HG03342 (cell line): ENCODE measurements around the gene COQ3.

Experiments used
- ATAC-seq: cut with Tn5 transposase; IDR thresholded peaks from one replicate; pipeline ENCODE4 v1.9.1; 2021; ENCODE audit warnings: mild to moderate bottlenecking, moderate library complexity; ENCODE audit not compliant: unreplicated experiment

Gene COQ3, protein sequence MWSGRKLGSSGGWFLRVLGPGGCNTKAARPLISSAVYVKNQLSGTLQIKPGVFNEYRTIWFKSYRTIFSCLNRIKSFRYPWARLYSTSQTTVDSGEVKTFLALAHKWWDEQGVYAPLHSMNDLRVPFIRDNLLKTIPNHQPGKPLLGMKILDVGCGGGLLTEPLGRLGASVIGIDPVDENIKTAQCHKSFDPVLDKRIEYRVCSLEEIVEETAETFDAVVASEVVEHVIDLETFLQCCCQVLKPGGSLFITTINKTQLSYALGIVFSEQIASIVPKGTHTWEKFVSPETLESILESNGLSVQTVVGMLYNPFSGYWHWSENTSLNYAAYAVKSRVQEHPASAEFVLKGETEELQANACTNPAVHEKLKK

DNA sequence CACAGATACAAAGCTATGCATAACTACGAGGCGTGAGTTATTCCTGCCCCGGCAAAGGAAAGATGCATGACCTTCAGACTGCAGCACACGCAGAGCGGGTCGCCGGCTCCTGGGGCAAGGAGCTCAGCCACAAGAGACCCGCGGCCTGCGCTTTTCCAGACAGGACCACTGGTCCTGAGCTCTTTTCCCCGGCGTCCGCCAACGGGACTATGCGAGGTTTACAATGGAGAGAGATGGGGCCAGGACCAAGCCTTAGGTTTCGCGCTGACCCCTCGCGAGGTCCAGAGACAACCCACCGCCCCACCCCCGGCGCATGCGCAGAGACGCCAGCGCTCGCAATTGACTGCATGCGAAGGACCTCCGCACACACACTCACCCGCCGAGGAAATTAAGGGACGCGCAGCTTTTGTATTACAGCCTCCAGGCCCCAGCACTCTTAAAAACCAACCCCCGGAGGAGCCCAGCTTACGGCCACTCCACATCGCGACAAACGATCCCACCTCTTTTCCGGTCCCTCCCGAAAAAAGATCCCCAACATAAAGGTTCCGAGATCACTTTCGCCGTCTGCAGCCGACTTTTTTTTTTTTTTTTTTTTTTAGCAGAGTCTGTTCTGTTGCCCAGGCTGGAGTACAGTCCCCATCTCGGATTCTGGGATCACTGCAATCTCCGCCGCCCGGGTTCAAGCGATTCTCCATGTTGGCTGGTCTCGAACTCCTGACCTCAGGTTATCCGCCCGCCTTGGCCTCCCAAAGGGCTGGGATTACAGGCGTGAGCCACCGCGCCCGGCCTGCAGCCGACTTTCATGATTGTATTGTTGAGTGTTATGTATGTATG is at the start of gene COQ3:
Gene COQ3, minus strand, starts transcription at position 498 of the 834 bp plus-strand sequence. Its CDS starts 16 bp downstream, at position 482.
- peak; percentile 80 for ATAC-seq

DNA sequence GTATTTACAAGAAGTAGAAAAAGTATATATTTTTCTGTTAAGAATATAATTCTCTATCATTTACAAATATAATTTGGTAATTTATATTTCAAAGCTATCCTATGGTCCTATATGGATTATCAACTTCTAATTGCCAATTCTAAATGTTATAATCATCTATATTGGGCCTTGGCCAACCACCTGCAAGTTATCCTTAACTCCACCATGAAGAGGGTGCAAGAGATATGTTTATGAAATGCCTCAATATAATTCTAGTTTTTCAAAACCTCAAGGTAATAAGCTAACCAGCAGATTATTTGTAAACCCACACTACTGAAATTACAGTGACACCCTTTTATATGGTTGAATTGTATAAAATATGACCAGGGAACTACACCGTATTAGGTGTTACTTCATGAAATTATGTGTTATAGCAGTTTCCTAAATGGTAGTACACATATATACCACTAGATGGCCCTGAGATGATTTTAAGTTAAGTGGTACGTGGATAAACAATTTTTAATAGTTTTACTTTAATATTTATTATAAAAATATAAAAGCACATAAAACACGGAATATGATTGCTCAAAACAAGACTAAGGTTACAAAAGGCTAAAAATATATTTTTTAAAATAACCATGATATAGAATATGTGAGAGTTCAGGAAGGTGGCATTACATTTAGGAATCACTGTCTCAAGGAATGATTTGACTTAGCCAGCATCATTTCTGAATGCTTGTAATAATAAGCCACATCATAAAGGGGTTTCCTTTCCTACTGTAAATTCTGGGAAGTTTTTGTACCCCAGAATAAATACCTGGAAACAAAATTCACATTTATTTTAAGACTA is 40.9 kb upstream of the COQ3 start:
- peak; percentile 90 for ATAC-seq

DNA sequence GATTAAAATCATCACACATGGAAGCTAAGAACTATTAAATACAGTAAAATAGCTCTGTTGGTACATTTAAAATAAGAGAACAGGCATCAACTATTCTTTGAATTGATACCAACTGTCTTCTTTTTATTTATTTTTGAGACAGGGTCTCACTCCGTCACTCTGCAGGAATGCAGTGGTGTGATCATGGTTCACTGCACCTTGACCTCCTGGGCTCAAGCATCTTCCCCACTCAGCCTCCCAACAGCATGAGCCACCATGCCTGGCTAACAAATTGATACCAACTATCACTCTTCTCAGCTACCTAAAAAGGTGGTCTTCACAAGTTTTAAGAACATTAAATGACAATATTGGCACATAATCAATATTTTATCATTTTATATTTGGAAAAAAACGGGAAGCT is 38.9 kb upstream of the COQ3 start:
- no peak for ATAC-seq

DNA sequence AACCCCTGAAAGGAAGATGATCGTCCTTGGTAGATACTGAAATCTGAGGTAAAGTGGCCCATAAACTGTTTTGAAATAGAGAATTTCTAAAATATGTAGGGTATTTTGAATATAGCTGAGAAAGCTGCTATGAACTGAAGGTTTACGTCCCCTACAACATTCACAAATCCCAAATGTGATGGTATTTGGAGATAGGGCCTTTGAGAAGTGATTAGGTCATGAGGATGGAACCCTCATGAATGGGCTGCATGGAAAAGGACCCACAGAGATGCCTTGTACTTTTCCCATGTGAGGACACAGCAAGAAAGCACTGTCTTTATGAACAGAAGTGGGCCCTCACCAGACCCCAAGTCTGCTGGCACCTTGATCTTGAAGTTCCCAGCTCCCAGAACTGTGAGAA is 37.9 kb upstream of the COQ3 start:
- ATAC-seq: no peak

DNA sequence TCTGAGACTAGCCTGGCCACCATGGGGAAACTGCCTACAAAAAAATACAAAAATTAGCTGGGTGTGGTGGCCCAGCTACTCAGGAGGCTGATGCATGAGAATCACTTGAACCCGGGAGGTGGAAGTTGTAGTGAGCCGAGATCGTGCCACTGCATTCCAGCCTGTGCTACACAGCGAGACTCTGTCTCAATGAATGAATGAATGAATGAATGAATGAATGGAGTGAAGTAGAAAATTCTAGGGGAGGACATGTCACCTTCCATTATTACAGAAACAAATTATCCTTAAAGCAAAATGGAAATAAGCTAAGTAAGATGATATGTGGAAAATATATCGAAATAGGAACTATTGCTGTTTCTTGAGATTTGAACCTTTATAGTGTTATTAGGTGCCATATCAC is 34.0 kb upstream of the COQ3 start:
- no peak for ATAC-seq

DNA sequence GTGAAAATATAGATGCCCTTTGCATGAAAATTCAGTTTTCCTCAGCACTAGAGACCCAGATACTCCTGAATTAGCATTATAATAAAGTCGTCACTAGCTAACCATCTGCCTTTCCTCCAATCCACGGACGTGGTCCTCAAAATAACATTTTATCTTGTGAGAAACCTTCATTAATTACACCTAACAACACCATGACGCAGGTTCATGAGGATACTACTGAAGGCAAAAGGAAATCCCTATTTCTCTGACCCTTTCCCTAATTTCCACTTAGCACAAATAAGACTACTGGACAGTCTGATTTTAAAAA is 32.4 kb upstream of the COQ3 start:
- no peak for ATAC-seq

DNA sequence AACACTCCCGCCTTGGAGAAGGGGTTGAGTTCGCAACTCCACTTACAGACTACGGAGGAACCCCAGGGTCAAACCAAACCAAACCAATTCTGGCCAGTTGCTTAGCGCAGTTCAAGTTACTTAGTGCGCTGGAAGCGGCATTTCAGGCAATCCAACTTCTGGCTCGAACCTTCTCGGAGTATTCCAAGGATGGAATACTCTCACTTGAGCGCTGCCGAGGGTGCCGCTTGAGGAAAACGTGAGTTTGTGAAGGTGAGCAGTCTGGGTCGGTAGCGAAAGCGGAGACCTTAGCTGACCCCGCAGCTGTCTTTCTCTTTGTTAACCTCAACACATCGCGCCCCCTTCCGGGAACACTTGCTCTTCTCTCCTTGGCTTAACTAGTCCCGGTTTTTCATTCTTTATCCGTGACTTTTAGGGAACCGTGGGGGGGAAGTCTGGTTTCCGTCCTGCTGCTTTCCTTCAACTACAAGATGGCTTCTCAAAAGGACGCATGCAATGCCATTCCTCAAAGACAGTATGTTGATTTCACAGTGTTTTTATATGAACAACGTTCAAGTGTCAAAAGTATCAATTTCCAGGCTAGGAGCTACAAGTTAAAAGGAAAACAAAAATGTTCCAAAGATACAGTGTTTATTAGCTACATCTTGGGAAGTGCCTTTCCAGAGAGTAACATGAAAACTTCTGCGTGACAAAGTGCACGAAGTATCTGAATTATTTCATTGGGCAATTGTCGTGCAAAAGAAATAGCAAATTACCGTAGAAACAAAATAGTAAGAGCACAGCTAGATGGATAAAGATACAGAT is 31.9 kb upstream of the COQ3 start:
- peak; percentile 52 for ATAC-seq

DNA sequence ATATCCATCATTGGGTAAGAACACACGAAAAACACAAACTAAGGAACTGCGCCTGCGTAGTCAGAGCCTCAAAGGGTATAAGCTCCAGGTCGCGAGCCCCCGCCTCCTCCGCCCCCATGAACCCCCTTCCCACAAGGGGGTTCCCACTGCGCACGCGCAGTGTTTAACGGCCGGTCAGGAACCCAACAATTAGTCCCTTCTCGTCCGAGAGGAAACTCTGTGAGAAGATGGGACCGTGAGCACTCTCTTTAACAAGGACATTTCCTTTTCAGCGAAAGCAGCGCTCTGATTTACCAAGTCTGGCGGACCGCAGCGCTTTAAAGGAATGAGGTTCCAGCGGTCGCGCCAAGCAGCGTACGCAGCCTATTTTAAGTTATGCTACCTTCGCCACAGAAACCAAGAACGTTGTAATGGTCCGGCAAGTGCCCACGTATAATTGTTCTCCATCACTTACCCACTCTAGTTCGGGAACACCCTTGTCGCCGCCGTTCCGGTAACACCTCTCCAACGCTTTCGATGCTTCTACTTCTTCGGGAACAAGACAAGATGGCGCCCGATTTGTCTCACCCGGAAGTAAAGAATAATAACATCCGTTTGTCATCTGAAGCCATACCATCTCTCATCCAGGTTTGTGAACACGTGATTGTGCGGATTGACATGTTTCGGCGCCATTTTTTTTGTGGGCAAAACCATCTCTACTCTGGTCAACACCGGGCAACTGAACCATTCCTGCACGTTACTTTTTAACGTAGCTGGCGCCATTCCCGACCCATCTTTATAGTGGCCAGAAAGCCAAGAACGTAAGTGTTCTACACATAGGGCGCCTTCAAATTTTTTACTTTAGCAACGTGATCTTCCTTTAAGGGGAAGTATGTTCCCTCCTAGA is 31.0 kb upstream of the COQ3 start, which contains the start of gene PNISR:
Gene PNISR, minus strand, starts transcription at position 548 of the 886 bp plus-strand sequence. CDS start 10,649 bp downstream, outside the sequence.
- peak; percentile 85 for ATAC-seq

DNA sequence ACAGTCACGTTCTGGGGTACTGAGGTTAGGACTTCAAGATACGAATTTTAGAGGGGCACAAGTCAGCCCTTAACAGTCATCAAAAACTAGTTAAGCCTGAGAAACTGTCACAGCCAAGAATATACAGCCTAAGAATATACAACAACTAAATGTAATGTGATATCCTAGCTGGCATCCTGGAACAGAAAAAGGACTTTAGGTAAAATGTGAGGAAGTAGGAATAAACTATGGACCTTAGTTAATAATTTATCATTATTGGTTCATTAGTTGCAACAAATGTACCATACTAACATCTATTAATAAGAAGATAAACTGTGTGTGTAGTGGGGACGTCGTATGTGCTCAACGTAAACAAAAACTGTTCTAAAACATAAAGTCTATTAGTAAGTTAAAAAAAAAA is 30.0 kb upstream of the COQ3 start:
- ATAC-seq: no peak

DNA sequence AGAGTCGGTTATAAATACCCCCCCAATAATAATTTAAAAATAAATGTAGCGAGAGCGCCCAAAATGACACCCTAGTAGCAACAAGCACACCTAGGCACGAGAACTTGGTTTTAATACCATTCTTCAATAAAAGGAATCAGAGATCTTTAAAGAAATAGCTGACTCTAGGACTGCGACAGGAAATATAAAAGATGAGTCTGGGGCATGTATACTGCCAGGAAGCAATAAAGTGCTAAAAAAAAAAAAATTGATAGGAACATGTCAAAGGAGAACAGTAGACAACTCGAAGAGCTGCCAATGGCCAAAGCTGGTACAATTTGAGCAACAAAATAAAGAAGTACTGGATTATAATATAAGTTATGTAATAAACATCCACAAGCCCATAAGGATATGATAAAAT is 28.9 kb upstream of the COQ3 start:
- no peak for ATAC-seq

DNA sequence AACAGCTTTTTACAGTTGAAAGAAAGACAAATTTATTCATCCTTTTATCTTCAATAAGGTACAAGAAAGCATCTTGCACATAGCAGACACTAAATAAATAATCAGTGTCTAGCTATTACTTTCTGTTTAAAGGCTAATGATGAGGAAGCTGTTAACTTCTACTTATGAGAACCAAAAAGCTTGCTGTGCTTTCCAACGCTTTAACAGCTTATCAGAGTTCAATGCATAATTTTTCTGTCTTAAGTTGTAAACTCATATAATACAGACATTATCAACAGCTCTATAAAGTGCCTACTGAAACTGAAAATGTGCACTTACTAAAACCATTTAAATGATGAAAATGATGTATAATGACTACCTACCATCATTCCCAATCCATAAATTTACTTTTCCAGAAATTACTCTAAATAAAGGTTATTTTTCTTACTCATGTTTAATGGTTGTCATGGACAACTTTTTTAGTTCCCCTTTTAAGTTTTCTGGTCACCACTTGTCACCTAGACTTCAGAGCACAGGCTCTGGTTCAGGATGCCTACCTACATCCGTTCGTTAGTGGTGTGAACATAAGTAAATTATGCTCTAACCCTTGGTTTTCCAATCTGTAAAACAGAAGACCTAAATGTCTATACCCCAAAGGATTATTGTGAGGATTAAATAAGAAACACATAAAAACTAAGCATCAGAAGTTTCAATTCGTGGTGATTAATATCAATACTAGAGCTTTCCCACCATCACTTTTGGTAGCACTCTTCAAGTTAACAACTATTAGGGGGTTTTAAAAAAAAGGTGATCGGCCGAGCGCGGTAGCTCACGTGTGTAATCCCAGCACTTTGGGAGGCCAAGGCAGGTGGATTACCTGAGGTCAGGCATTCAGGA is 23.1 kb upstream of the COQ3 start:
- peak; percentile 92 for ATAC-seq

DNA sequence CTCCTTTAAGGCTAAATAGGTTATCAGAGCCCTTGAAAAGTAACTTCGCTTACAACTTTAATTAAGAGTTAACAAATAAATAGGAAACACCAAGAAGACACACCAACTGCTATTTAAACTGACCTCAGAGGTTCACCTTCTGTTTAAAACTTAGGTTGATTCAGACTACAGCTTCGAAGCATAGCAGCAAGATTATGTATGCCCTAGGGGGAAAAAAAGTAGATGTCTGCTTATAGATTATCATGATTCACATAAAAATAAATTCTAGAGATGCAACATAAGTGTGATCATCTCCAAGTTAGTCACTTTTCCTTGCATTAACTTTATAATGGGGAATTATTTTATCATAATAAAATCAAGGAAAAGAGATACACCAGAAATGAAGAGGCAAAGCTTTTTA is 22.2 kb upstream of the COQ3 start:
- no peak for ATAC-seq

DNA sequence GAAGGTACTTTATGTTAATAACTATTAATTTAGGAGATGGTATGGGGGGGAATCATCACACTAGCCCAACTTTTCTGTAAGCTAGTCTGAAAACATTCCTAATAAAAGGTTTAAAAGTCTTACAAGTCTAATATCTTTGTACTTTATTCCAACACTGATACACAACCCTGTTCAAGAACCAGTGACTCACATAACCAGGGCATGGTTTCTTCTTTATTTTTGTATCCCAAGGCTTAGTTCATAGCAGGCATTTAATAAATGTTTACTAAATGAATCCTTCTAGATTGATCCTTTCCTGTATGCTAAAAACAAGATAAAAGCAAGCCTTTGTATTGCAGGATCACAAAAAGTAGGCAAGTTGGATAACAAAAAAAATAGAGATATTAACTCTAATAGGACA is 21.5 kb upstream of the COQ3 start:
- no peak for ATAC-seq

DNA sequence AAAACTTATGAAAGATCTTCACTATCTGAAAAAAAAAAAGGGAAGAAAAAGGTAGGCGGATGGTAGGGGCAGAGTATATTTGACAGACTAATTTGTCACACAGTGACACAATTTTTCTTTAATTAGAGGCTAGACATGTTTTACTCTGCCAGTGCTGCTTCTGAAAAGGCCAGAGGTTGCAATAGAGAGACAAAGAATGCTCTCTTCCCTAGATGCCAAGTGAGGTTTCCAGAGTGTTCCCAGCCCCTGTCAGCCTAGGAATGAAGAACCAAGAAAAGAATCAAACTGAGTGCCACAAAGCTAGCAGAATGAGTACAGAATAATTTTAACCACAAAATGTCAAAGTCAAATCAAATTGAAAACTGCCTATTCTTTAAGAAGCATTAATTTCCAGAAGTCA is 18.1 kb upstream of the COQ3 start:
- no peak for ATAC-seq

DNA sequence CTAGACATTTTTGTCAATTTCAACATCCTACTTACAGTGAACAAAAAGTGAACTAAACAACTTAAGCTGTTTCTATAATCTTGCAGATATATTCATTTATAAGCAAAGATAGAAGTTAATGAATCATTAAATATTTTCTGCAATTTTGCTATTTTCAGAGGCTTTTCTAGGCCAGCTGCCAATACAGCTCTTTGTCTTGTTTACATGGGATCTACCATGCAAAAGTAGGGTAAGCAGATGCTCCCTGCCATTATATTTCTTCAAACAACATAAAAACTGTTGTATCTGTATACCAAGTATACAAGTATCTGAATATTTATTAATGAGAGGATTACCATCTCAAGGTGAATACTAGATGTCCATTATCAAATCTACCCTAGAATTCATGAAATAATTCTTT is 15.7 kb upstream of the COQ3 start:
- no peak for ATAC-seq

DNA sequence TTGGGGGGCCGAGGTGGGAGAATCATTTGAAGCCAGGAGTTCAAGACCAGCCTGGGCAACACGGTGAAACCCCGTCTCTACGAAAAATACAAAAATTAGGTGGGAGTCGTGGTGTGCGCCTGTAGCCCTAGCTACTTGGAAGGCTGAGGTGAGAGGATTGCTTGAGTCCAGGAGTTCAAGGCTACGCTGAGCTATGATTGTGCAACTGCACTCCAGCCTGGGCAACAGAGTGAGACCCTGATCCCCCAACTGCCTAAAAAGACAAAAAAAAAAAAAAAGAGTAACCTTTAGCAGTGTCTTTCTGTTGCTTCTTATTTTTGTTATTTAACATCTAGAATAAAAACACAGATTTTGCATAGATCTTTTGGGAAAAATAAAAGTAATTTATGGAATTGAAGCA is 13.1 kb upstream of the COQ3 start:
- ATAC-seq: no peak

DNA sequence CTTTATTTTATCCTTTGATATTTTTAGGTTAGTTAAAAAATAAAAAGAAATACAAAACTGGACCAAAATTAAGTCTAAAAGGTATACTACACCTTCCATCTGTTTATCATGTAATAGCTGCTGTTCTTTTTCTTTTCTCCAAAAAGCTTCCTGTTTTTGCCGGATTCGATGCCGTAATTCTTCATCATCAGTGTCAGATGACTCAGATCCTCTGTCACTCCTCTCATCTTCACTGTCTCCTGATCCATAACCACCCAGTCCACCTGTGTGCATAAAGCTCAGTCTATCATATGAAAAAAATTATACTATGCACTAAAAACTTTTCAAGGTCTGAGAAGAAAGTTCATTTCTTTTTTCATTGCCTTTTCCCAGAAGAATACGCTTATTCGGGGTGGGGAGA is 8.5 kb upstream of the COQ3 start:
- no peak for ATAC-seq

DNA sequence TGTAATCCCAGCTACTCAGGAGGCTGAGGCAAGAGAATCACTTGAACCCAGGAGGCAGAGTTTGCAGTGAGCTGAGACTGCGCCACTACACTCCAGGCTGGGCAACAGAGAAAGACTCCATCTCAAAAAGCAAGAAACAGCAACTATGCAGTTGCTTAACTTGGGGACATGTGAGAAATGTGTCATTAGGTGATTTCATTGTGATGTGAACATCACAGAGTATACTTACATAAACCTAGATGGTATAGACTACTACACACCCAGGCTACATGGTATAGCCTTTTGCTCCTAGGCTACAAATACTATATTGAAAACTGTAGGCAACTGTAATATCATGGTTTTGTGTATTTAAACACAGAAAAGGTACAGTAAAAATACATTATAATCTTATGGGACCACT is 3.3 kb upstream of the COQ3 start:
- no peak for ATAC-seq

DNA sequence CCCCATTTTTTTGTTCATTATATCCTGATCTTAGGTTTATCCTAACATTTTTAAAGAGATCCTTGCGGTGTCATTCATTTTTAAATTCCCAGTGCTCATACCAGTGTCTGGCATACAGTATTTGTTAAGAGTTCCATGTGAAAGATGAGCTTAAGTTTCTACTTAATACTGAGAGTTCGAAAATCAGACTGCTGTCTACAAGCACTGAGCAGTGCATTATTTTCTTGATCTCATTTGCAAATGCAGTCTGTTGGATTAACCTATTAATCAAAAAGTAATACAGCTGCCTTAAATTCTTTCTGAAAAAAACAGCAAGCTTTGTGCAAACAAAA is 663 bp downstream of the COQ3 start:
- ATAC-seq: peak; percentile 21
